GM21447 (cell line): ENCODE results near the gene ERCC3.
"Not testable (repeated sequence)": the region's sequence is repeated elsewhere in the genome, so short reads cannot be mapped to it uniquely, and the experiment has no call there.

Experiments used
- ATAC-seq: cut with Tn5 transposase; IDR thresholded peaks from one replicate; pipeline ENCODE4 v1.9.1; 2021; ENCODE audit not compliant: unreplicated experiment

ERCC3 gene

DNA sequence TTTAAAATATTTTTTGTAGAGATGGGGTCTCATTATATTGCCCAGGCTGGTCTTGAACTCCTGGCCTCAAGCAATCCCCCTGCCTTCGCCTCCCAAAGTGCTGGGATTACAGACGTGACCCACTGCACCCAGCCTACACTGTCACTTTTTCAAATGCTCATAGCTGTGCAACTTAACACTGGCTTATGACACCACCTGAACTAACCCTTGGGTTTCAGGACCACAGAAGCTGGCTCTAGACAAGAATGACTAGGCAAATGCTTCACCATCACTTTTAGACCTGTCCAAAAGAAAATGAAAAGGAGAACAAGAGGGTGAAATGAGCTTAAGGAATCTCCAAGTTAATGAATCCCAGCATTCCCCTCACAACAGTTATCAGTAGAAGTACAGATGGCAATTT is 13.3 kb downstream of the ERCC3 start:
- ATAC-seq = no peak

DNA sequence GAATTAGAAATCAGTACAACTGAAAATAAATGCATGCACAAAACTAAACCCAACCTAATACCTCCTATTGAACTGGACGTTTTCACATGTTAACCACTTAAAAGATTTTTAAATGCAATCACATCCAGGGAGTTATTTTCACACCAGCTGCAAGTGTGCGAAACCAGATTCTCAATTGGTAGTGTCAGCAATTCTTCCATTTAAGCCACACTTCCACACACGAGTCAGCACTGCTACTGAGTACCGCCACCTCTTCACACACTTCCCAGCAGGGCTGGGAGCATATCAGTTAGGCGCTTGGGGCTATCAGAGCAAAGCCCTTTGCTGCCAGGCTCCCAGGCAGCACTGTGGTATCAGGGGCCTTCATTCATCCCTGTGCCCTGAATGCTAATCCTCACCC is 14.2 kb downstream of the ERCC3 start:
- ATAC-seq = no peak

DNA sequence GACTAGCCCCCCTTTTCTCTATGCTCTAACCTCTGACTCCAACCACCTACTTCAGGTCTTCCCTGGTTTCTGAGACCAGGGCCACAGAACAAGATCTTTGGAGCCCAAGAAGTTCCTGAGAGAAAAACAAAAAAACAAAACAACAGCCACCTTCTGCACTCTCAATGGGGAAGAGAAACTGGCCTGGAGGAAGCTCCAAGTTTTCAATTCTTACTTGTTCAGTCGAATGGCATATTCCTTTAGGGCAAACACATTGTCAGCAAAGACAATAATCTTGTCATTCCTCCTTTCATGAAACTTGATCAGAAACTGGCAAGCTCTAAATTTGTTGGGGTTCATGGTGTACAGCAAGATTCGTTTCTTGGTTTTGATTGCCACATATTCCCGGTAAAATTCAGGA is 15.0 kb downstream of the ERCC3 start:
- no peak for ATAC-seq

DNA sequence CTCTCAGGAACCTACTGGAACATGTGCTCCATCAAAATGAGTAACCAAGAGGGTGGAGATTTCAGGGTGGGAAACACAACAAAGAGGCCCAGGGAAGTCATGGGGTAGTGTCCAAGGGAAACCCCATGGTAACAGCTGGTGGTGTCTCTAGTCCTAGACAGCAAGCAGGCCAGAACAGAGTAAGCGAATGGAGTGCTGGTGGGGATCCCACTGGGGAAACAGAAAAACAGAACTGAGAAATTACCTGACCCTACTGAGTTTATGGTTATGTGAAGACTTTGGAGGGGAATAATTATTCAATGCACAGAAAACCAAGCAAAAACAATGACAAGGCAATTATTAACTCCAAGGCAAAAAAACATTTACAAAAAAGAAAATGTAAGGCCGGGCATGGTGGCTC is 16.9 kb downstream of the ERCC3 start:
- peak; percentile 88 for ATAC-seq

DNA sequence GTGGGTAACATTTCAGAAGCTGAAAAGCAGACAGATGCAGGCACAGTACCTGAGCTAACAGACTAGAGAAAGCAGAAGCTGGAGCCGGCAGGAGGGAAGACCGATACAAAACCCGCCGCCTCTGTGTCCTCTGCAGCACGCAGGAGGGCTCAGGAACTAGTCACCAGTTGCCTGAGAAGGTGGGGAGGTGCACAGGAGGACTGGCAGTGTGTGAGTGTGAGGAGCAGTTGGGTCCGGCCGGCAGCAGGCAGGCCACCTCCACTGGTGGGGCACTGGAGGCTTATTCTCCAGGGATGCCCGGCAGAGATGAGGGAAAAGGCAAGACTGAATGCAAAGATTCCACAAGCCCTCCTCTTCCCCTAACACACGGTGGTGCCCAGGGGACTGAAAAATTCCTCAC is 18.2 kb downstream of the ERCC3 start:
- no peak for ATAC-seq

DNA sequence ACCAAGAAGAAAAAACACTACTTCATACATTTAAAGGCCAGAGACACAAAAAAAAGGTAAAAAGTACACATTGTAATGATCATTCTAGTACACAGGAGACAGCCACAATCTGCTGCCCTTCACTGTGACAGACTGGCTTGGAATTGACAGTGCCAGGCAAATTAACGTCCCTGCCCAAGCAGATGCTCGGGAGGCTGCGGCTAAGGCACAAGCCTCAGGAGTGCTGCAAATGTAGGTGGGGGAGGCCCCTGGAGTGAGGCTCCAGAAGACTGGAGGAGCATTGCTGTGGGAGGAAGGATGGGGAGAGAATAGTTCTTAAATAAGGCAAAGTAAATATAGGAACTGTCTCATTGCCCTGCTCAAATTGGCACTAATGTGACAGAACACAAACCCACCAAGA is 18.6 kb downstream of the ERCC3 start:
- ATAC-seq = no peak

DNA sequence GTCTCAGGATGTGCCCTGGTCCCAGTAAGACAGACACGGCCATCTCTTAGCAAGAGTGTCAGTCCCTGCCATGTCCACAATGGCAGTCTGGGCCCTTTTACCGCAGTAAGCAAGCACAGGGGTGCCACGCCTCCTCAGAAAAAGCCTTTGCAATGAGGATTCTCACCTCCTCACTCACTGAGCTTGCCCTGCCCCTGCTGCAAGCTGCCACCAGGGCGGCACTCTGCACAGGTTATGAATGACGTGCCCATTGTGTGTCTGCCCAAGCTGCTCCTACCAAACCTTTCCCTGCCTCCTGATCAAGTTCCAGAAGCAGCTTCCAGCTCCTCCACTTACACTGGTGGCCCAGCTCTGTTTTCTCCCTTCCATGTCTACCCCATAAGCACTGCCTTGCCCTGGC is 23.3 kb downstream of the ERCC3 start:
- no peak for ATAC-seq

DNA sequence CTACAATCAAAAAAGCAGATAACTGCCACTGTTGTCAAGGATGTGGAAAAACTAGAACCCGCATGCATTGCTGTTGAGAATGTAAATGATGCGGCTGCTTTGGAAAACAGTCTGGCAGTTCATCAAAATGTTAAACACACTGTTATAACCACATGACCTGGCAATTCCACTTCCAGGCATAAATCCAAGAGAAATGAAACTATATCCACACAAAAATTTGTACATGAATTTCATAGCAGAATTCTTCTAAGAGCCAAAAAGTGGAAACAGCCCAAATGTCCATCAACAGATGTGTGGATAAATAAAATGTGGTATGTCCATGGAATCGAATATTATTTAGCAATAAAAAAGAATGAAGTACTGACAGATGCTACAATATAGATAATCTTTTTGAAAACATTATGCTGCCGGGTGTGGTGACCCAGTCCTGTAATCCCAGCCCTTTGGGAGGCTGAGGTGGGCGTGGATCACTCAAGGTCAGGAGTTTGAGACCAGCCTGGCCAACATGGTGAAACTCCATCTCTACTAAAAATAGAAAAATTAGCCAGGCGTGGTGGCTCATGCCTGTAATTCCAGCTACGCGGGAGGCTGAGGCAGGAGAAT is 32.0 kb downstream of the ERCC3 start:
- no peak for ATAC-seq

DNA sequence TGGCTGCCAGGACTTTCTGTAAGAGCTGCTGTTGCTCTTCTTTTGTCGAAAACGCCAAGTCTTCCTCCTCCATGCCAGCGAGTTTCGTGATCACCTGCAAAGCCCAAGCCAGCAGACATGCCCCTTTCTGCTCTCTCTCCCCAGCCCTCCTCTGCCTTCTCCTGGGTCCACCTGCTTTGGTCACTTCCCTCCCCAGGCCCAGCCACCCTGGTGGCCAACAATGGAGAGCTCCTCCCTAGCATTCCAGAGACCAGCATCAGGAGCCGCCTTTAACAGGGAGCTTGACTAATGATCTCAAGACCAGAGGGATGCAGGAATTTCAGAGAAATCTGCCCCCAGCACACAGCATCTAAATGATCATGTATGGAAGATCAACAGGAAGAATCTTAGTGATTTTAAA is 34.6 kb downstream of the ERCC3 start:
- no peak for ATAC-seq

DNA sequence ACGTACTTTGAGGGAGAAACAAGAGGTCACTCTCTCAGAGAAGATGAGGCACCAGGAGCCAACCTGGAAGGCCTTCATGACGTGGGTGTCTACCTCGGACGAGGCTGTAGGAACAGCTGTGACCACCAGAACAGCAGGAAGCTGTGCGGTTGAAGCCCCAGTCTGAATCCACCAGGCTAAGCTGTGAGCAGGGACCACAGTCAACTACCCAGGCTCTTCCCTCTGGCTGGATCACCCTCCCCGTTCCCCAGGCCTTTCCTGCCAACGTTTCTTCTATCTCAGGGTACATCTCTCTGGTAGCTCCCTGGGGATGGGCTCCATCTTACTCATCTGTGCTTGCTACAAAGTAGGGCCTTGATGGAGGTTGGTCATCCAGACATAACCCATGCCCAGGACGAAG is 37.1 kb downstream of the ERCC3 start:
- ATAC-seq = no peak

DNA sequence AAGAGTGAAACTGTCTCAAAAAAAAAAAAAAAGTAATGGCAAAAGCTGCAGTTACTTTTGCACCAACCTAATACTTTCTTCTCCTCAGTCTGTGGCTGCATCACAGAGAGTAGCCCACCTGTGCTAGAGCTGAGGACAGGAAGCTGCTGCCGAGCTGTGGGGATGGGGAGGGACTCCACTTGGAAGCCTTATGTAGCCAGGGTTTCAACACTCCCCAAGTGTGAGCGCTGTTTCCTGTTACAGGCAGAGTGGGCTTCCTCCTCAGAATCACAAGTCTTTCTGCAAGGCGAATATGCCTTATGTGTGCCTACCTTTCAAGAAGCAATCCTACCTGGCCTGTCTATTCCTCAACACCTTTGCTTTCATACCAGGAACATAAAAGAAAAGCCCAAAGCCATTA is 37.6 kb downstream of the ERCC3 start:
- no peak for ATAC-seq

DNA sequence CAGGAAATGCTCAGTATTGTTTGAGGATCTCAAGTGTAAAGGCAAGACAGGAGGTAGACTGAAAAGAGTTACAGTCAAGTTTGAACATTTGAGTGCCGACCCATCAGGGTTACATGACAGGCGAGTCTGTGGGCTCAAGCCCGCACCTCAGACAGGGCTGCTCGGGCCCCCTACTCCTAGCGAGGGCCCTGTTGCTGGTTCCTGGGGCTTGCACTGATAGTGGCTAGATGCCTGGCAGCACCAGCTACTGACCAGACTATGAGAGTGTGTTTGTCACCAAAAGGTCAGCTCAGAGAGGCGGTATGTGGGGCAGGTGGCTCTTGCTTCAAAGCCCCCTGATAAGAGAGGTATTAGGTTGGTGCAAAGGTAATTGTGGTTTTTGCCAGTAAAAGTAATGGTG is 38.2 kb downstream of the ERCC3 start:
- no peak for ATAC-seq

DNA sequence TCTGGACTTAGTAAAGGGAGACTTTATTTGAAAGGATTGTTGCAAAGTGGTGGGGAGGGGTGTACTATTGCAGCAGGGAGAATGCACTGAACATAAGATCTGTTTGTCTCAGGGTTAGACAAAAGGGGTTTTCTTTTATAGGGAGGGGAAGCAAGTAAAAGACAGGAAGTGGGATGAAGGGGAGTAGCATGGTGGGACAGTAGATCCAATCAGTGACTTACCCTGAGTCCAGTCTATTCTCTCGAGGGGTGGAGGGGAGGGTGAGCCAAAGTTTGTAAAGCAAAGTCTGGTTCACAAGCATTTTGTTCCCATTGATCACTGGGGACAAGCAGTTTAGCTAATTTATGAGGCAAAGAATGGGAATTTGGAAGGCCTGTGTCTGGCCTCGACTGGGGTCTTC is 38.8 kb downstream of the ERCC3 start:
- ATAC-seq = no peak

DNA sequence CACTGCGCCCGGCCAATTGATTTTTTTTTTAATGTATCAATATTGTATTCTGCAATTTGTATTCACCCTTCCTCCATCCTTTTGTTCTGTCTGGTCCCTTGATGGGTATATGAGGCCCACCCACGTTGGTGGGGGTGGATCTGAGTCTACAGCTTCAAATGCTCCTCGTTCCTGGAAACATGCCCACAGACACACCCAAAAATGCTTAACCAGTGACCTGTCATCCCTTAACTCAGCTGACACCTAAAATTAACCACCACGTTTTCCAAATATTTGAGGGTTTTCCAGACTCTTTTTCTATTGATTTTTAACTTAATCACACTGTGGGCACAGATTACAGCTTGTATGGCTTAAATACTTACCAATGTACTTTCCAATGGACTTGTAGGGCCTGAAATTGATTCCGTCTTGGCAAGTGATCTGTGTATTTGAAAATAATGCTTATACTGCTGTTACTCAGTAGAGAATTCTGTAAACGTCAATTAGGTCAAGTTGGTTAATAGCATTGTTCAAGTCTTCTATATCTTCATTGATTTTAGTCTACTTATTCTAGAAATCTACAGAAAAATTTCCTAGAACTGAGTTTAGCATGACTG is 39.5 kb downstream of the ERCC3 start:
- ATAC-seq = no peak

DNA sequence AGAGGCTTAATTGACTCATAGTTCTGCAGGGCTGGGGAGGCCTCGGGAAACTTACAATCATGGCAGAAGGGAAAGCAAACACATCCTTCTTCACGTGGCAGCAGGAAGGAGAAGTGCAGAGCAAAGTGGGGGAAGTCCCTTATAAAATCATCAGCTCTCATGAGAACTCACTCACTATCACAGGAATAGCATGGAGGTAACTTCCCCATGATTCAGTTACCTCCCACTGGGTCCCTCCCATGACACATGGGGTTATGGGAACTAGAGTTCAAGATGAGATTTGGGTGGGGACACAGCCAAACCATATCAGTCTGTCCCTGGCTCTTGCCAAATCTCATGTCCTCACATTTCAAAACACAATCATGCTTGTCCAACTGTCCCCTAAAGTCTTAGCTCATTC is 52.8 kb downstream of the ERCC3 start:
- not testable (repeated sequence) for ATAC-seq

DNA sequence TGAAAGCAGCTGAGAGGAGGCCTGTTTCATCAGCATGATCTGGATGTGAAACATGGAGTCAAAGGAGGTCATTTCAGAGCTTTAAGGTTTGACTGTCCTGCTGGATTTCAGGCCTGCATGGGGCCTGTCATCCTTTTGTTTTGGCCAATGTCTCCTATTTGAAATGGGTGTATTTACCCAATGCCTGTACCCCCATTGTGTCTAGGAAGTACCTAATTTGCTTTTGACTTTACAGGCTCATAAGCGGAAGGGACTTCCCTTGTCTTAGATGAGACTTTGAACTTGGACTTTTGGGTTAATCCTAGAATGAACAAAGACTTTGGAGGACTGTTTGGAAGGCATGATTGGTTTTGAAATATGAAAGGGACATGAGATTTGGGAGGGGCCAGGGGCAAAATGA is 54.5 kb downstream of the ERCC3 start:
- no peak for ATAC-seq

DNA sequence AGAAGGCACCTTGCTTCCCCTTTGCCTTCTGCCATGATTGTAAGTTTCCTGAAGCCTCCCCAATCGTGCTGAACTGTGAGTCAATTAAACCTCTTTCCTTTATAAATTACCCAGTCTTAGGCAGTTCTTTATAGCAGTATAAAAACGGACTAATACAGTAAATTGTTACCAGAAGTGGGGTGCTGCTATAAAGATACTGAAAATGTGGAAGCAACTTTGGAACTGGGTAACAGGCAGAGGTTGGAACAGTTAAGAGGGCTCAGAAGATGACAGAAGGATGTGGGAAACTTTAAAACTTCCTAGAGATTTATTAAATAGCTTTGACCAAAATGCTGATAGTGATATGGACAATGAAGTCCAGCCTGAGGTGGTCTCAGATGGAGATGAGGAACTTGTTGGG is 56.2 kb downstream of the ERCC3 start:
- ATAC-seq = not testable (repeated sequence)

DNA sequence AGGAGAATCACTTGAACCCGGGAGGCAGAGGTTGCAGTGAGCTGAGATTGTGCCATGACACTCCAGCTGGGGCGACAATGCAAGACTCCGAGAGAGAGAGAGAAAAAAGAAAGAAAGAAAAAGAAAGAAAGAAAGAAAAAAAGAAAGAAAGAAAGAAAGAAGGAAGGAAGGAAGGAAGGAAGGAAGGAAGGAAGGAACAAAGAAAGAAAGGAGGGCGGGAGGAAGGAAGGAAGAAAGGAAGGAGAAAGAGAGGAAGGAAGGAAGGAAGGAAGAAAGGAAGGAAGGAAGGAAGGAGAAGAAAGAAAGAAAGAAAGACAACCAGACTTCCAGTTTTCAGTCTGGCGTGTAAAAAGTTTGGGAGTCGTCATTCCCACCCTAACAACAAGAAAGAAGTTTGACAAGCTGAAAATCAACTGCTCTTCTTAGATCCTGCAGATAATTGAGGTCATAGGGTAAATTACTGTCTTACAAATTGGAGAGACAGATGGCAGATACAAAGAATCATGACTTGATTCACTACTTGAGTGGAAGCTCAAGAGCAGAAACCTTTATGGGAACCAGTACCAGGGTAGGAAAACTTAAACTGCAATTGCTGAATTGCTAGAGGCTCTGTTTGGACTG is 58.8 kb downstream of the ERCC3 start:
- no peak for ATAC-seq

DNA sequence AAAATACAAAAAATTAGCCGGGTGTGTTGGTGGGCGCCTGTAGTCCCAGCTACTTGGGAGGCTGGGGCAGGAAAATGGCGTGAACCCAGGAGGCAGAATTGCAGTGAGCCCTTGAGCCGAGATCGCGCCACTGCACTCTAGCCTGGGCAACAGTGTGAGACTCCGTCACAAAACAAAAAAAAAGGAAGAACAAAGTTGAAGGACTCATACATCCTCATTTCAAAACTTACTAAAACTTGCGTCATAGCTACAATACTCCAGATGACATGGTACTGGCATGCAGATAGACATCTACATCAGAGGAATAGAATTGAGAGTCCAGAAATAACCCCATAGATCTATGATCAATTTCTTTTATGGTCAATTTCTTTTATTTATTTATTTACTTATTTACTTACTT is 60.2 kb downstream of the ERCC3 start:
- ATAC-seq = no peak

DNA sequence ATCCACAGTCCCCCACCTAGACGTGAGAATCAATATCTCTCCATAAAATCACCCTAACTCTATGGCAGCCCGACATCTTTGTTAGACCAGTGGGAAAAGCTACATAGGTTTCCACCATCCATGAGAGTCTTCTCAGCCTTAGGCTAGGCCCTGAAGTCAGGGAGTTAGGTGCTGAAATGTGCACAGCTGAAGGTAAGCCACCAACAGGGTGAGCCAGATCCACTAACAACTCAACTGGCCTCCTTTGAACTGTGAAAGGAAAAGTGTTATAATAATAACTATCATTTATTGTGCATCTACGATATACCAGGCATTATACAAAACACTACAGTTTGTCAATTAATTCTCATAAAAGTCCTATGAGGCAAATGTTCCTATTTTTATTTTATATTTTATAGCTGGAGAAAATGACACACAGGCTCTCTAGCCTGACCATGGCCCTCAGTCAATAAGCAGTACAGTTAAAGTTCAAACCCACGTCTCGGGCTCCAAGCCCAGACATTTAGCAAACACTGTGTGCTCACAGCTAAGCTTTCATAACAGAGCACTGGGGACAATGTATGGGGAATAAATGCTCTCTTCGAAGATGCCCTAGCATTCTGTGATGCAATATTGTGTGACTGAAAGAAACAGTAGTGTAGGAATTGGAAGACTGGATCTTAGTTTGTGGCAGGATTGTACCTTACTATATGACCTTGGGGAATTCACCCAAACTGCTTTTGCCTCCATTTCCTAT is 62.6 kb downstream of the ERCC3 start:
- no peak for ATAC-seq

DNA sequence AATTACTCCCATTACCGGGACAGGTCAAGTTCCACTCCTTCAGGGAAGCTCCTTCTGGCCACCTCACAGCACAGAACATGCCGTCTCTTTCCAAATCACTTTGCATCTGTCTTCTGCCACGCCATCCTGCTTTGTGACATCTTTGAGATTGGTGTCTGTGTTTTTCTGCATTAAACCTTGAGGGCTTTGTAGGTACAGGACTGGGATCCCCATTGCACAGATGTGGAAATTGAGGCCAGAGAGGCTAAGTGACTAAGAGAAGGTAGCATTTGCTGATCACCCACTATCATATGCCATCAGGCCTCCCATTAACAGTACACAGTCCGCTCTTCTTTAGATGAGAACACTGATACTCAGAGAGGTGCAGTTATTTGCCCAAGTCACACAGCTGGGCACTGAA is 64.4 kb downstream of the ERCC3 start:
- ATAC-seq = no peak

DNA sequence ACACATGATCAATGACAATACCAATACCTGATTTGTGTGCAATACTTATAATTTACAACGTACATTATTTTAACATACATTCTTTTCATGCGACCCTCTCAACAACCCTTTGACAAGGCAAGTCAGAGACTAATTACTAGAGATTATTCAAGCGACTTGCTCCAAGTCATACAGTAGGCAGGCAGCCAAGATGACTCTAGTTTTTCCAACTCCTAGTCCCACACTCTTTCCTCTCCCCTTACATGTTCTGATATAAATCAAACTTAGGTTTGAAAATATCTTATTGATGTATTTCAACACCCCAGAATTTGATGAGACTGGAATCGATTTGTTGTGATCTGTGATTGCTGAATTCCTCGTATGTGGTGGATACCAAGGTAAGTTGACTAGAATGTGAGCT is 65.8 kb downstream of the ERCC3 start:
- no peak for ATAC-seq
